NOMO-1 treated with DMSO at 0.1 percent for 48 hours (cell line): ENCODE results near the gene FGD4.
A peak's percentile ranks its signal among the peaks of the same experiment; 100 is the strongest.

Experiments used
- DNase-seq: peaks from one replicate; lab custom pipeline; 2025; ENCODE audit not compliant: unreplicated experiment; lab: John Stamatoyannopoulos, UW

FGD4 gene

GRCh38 chr12:32399370-32400113 is at the start of gene FGD4:
TSS of gene FGD4 (plus strand) at chr12:32399558.
- DNase-seq, result peak; percentile 91

GRCh38 chr12:32353540-32353939 is 45.8 kb upstream of the FGD4 start:
- no peak for DNase-seq

- DNase-seq, result no peak
Observed at GRCh38 chr12:32357601-32358249, 41.6 kb upstream of the FGD4 start.

GRCh38 chr12:32360956-32361355 is 38.4 kb upstream of the FGD4 start:
- no peak for DNase-seq

- no peak for DNase-seq
Observed at GRCh38 chr12:32362892-32363291, 36.5 kb upstream of the FGD4 start.

- DNase-seq, result peak; percentile 66
Observed at GRCh38 chr12:32365473-32366064, 33.8 kb upstream of the FGD4 start.

- no peak for DNase-seq
Observed at GRCh38 chr12:32366714-32367113, 32.6 kb upstream of the FGD4 start.

- no peak for DNase-seq
Observed at GRCh38 chr12:32367381-32367780, 32.0 kb upstream of the FGD4 start.

GRCh38 chr12:32369202-32369601 is 30.2 kb upstream of the FGD4 start:
- DNase-seq, result no peak

GRCh38 chr12:32377344-32378055 is 21.9 kb upstream of the FGD4 start:
- DNase-seq, result no peak

- DNase-seq, result peak; percentile 80
Observed at GRCh38 chr12:32379213-32379612, 20.1 kb upstream of the FGD4 start.

GRCh38 chr12:32379667-32380066 is 19.7 kb upstream of the FGD4 start:
- DNase-seq, result peak; percentile 60

- no peak for DNase-seq
Observed at GRCh38 chr12:32382226-32382625, 17.1 kb upstream of the FGD4 start.

GRCh38 chr12:32390572-32391219 is 8.7 kb upstream of the FGD4 start:
- DNase-seq, result no peak

- no peak for DNase-seq
Observed at GRCh38 chr12:32395026-32395425, 4.3 kb upstream of the FGD4 start.

GRCh38 chr12:32397696-32398095 is 1.7 kb upstream of the FGD4 start:
- DNase-seq, result no peak

GRCh38 chr12:32398181-32398580 is 1.2 kb upstream of the FGD4 start:
- DNase-seq, result no peak

- DNase-seq, result no peak
Observed at GRCh38 chr12:32398816-32399369, 465 bp upstream of the FGD4 start.

GRCh38 chr12:32400114-32400672 is 835 bp downstream of the FGD4 start:
- DNase-seq, result no peak

- no peak for DNase-seq
Observed at GRCh38 chr12:32400866-32401265, 1.5 kb downstream of the FGD4 start.

GRCh38 chr12:32402170-32402569 is 2.8 kb downstream of the FGD4 start:
- DNase-seq, result no peak
